ENCODE results near the gene BTBD10.
"Not testable (repeated sequence)": the region's sequence is repeated elsewhere in the genome, so short reads cannot be mapped to it uniquely, and the experiment has no call there.

Gene BTBD10

DNA sequence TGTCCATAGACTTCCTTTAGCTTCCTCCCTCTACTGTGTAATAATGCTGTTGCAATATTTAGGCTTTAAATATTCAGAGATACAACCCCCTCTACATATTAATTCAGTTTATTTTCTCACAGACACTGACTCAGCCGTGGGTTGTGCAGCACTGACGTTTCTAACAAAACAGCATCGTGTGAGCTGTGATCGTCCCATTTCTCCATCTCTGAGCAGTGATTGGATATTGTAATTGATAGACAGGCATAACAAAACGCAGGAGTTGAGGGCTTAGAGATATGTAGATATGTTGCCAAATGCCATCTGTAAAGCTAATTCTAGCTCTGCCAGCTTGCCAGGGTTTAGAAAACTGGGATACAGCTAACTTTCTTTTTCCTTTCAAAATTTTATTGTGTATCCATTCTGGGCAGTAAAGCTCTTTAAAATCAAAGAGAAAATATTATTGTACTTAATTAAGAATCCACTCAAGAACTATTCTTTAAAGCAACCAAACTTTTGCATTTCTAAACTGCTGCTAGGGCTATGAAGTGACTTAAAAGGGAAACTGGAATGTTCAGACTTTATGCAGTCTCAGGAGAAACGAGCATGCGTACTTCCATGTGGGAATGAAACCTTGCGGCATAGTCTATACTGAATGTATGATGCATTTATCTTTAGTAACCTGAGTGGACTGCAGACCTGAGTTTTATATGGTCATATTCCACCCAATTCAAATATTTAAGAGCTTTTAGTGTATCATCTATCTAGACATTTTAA lies 22.7 kb downstream of the BTBD10 start:
- DNase-seq (ENCODE audit: low read depth in 2 of 2): no peak

DNA sequence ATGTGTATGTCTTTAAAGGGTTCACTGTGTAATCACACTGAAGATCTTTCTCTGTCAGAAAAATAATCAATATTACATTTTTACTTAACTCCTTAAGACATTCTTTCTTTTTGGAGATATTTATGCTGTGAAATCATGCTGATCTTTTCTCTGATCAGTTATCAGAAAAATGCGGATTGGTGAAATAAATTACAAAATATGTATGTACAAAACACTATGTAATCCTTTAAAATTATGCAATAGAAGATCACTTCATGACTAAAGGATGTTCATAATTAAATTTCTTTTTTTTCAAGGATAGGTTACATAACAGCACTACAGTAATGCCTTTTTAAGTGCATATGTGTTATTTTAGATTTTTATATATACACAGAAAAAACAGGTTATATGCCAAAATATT lies 24.7 kb downstream of the BTBD10 start:
- no peak for DNase-seq (ENCODE audit: low read depth in 2 of 2)

DNA sequence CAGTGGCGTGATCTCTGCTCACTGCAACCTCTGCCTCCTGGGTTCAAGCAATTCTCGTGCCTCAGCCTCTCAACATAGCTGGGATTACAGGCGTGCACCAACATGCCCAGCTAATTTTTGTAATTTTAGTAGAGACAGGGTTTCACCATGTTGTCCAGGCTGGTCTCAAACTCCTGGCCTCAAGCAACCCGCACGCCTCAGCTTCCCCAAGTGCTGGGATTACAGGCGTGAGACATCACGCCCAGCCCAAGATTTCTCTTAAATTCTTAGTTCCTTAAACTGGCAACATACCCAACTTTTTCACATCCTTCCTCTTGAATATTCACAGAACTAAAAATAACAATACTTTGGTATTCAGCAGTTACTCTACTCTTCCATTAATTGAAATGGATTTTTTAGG lies 26.2 kb downstream of the BTBD10 start:
- DNase-seq (ENCODE audit: low read depth in 2 of 2): not testable (repeated sequence)

DNA sequence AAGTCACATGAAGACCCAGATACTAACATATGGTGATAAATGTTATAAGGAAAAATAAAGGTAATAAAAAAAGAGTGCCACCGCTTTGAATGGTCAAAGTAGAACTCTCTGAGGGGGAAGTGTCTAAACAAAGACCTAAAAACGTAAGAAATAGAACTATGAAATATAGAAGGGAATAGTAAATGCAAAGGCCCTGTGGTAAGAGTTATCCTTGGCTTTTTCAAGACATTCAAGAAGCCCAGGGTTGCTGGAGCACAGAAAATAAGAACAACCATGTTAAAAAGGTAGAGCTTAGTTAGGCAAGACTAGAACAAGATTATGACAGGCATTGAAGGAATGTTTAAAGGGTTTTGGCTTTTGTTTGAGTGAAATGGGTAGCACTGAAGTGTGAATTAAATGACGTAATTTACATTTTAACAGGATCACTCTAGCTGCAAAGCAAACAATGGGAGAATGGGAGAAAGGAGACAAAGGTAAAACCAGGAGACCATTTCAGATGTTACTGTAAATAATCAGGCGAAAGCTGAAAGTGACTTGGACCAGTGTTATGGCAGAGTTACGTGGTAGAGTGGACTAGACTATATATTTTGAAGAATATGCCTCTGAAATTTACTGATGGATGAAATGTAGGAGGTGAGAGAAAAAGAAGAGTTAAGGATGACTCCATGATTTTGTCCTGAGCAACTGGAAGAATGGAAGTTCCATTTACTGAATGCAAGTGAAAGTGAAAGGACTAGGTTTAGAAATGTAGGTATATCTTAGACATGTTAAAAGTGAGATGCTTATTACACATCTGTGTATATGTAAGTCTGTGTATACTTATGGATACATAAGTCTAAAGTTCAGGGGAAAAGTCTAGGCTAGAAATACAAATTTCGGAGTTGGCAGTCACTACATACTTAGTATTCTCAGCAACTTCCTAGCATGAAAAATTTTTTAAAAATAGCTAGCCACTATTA lies 28.5 kb downstream of the BTBD10 start:
- DNase-seq (ENCODE audit: low read depth in 2 of 2): no peak

DNA sequence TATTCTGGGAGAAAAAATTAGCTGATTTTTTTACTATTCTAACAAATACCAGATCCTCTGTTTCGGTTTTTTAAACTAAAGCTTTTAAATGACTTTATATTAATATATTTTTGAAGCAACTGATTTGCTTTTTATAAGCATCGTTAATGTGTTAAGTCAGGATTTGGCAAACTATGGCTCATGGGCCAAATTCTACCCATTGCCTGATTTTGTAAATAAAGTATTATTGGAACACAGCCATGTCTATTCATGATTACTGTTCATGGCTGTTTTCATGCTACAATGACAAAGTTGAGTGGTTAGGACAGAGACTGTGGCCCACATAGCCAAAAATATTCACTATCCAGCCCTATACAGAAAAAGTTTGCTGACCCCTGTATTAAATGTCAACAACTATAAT lies 29.6 kb downstream of the BTBD10 start:
- DNase-seq (ENCODE audit: low read depth in 2 of 2): no peak

DNA sequence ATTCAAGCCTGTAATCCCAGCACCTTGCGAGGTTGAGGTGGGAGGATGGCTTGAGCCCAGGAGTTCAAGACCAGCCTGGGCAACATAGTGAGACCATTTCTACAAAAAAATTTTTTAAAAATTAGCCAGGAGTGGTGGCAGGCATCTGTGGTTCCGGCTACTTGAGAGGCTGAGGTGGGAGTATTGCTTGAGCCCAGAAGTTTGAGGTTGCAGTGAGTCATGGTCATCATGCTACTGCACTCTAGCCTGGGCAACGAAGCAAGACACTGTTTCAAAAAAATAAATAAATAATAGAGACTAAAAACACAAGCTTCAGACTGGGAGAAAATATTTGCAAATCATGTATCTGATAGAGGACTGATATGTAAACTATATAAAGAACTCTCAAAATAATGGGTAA lies 33.2 kb downstream of the BTBD10 start:
- no peak for DNase-seq (ENCODE audit: low read depth in 2 of 2)

DNA sequence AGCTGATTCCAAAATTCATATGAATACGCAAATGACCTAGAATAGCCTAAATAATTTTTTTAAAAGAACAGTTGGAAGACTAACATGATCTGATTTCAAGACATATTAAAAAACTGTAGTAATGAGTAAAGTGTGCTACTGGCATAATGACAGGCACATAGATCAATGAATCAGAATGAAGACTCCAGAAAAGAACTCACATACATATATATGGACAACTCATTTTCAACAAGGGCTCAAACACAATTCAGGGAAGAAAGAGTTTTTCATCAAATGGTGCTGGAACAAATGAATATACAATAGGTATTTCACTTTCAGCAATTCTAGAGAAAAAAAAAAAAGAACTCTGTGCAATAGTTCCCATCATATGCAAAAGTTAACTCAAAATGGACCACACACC lies 33.7 kb downstream of the BTBD10 start:
- DNase-seq (ENCODE audit: low read depth in 2 of 2): no peak

DNA sequence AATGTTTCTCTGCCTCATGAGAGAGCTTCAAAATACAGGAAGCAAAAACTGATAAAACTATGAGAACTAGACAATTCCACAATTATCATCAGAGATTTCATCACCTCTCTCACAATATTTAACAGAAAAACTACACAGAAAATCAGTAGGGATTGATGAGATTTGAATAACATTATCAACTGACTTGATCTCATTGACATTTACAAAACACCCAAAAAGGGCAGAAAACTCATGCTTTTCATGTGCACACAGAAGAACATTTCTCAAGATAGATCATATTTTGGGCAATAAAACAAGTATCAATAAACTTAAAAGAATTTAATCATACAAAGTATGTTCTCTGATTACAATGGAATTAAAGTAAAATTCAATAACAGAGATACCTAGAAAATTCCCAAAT lies 35.6 kb downstream of the BTBD10 start:
- DNase-seq (ENCODE audit: low read depth in 2 of 2): no peak

DNA sequence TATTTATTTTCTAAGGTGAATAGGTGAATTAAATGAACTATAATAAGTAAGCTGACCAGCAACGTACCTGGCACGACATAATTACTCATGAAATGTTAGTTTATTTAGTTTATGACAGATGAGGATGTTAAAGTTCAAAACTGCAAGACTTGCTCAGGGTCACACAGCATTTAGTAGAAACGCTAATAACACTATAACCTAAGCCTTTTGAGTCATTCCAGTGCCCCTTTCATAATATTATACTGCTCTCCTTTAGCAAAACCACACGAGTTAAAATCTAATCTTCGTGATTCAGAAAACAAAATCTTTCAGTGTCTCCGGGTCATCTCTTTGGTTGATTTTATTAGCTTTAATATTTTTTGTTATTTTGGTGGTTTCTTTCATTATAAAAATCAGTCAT lies 39.6 kb downstream of the BTBD10 start:
- DNase-seq (ENCODE audit: low read depth in 2 of 2): no peak

DNA sequence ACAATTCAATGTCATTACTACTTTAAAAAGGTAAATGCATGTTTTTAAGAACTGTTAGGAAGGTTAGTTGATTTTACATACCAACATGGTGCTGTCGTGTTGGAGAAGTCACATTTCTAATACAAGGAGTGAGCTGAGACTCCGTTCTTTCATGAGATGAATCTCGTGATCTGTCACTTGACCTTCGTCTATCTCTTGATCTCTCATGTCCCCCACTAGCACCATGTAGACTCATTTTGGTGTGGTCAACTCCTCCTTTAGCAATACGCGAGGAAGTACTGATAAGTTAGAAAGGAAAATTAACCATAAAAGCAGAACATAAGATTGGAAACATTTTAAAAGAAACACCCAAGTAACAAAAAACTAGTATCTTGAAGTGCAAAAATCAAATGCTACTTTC lies 41.5 kb downstream of the BTBD10 start:
- DNase-seq (ENCODE audit: low read depth in 2 of 2): no peak

DNA sequence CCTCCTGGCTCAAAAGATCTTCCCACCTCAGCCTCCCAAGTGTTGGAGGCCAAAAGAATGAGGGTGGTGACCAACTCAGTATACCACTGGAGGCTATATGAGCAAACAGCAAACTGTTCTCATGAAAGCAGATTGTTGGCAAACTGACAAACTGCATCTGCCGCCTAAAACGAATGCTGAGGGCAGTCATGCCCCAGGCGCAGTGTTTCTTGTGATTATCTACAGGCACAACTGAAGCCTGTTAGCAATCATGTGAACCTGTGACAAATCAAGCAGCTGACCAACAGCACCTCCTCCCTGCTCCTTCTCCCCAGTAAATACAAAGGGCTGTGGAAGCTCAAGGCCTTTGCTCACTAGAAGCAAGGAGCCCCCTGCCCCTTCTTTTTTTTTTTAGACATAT lies 47.8 kb downstream of the BTBD10 start:
- DNase-seq (ENCODE audit: low read depth in 2 of 2): no peak

DNA sequence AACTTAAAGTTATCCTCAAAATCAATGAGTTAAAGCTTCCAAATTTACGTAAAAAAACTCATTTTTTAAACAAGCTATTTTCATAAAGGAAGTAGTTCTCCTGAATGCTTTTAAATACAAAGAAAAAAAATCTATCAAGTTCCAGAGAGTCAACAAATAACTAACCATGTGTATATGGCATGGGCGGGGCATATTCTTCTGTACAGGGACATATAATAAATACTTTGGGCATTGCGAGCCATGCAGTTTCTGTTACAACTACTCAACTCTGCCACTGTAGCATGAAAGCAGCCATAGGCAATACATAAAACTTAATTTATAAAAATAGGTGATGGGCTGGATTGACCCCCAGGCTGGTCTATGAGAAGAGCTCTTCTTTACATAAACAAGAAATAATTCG lies 57.8 kb downstream of the BTBD10 start:
- no peak for DNase-seq (ENCODE audit: low read depth in 2 of 2)

DNA sequence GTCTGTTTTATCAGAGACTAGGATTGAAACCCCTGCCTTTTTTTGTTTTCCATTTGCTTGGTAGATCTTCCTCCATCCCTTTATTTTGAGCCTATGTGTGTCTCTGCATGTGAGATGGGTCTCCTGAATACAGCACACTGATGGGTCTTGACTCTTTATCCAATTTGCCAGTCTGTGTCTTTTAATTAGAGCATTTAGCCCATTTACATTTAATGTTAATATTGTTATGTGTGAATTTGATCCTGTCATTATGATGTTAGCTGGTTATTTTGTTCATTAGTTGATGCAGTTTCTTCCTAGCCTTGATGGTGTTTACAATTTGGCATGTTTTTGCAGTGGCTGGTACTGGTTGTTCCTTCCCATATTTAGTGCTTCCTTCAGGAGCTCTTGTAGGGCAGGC lies 64.7 kb downstream of the BTBD10 start:
- not testable (repeated sequence) for DNase-seq (ENCODE audit: low read depth in 2 of 2)

DNA sequence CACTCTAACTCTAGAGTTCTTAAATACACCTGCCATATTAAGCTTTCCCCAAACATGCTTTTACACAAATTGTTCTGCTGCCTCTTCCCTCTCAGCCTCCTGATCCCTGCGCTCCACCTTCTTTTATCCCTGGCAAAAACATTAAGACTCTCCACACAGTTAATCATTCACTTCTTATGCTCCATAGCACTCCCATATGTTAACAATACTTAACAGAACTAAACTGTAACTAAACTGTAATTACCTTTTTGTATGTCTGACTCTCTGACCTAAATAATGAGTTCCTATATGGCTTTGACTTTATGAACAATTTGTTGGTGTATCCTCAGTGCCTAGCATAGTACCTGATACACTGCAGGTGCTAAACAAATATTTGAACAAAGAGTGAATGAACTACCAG lies 71.8 kb downstream of the BTBD10 start:
- DNase-seq (ENCODE audit: low read depth in 2 of 2): no peak

DNA sequence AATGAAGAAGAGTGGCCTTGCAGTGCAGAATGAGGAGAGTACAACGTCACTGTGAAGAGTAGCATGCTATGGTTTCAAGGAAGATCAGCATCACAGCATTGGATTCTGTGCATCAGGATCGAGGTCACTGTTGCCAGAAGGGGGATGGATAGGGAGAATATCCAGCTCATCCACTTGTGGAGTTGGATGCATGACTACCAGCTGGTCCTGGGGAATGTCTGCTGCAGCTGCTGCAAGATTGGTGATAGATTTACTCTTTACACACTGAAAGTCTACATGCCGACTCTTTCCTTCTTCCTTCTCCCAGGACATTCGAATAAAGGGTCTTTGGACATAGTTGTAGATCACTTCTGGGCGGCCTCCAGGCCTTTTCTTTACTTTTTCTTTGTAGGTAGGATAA lies 74.3 kb downstream of the BTBD10 start:
- no peak for DNase-seq (ENCODE audit: low read depth in 2 of 2)

DNA sequence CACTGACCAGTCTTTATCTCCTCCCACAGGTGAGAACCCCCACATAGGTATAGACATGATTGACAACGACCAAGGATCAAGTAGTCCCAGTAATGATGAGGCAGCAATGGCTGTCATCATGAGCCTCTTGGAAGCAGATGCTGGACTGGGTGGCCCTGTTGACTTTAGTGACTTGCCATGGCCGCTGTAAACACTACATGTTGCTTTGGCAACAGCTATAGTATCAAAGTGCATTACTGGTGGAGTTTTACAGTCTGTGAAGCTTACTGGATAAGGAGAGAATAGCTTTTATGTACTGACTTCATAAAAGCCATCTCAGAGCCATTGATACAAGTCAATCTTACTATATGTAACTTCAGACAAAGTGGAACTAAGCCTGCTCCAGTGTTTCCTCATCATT lies 76.5 kb downstream of the BTBD10 start:
- no peak for DNase-seq (ENCODE audit: low read depth in 2 of 2)

DNA sequence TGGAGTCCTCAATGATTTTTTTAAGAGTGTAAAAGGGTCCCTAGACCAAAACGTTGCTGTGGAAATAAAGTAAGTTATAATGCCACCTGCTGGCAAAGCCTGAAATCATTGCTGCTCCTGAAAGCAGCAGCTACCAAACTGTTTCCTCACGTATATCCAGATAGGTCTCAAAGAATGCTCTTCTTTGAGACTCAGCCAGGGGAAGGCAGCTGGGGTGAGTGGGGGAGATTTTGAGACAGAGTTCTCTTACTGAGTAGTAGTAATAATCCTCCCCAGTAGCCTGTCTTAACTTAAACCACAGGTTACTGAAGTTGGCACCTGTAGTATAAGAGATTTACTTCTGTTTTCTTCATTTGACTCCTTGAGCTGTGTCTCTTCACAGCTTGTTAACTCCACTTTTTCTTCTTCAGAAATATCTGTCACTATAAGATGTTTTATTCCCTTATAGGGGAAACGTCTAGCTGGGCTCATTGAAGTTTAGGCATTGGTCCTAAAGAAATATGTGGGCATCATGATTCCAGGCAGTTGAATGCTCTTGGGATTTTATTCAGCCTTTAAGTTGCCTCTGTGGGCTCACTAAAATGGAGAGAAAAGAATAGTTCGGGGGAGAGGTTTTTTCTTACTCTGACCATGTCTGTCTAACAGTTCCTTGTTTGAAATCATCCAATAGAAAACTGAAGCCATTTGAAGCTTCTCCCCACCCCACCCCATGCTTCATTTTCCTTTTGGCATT lies 77.9 kb downstream of the BTBD10 start:
- DNase-seq (ENCODE audit: low read depth in 2 of 2): no peak

DNA sequence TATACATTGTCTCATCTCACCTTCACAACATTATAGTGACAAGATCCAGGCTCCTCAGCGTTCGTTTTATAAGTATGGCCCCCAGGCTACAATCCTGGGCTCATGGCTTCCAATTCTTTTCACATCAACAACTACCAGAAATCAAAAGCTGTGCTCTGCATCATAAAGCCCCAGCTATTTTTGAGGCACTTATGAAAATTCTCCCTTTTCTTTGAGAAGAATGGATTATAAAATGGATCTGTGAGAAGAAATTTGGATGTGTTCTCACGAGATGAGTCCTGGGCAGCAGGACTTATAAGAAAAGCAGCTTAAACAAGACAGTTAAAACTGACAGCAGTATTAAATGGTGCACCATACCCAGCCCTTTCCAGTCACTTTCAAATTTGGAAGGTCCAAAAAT lies 80.3 kb downstream of the BTBD10 start:
- no peak for DNase-seq (ENCODE audit: low read depth in 2 of 2)

DNA sequence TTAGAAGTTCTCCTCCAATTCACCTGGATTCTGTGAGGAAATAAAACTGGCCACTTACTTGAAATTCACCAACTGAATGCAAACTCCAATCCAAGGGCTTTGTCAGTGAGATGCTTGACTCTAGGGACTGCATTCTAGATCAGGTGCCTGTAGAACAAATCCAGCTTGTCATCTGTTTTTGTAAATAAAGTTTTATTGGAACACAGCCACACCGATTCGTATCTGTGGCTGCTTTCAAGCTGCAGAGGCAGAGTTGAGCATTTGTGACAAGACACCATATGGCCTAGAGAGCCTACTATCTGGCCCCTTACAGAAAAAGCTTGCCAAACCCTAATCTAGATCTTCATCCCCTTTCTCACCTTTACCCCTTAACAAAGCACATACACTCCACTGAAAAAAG lies 82.3 kb downstream of the BTBD10 start:
- no peak for DNase-seq (ENCODE audit: low read depth in 2 of 2)

DNA sequence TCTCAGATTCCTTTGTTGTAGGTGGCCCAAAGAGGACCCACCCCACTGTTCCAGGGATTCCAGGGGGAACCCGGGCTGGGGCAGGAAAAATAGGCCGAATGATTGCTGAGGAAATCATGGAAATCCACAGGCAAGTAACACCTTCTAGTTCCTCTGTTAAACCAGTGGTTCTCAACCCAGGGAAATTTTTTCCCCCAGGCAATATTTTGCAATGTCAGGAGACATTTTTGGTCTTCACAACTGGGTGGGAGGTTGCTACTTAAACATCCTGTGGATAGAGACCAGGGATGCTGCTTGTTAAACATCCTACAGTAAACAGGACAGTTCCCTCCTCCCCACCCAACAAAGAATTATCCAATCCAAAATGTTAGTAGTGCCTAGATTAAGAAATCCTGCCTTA lies 84.7 kb downstream of the BTBD10 start:
- no peak for DNase-seq (ENCODE audit: low read depth in 2 of 2)

DNA sequence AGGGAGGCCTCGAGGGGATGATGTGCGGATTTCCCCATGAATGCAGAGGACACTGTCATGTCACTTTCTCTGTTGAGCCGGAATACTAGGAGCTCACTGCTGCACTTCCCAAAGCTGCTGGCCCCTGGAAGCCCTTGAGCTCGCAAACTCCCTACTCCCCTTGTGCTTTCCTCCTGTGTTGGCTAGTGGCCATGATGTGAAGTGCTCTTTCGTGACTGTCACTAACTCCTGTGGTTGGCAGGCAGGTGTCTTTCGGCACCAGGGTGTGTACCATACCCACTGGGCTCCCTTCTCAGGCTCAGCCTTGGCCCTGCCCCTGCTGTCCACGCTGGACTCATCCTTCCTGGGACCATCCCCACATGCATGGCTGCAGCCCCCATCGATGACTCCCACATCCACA lies 86.2 kb downstream of the BTBD10 start:
- DNase-seq (ENCODE audit: low read depth in 2 of 2): no peak

DNA sequence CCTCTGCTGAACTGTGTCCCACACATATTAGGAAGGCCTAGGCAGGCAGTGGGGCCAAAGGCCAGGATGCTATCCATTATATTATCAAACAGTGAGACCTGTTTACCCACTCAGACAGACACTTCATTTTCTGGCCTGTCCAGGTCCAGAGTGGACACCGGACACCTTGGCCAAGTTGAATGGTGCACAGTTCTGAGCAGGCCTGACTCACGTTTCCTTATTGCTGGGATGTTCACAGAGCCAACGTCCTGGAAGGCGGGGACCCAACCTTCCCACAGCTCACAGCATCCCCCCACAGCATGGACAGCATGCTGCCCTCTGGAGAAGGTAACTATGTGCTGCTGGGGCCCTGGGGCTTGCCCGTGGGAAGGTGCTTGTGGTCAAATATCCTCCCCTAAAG lies 86.6 kb downstream of the BTBD10 start:
- DNase-seq (ENCODE audit: low read depth in 2 of 2): no peak

DNA sequence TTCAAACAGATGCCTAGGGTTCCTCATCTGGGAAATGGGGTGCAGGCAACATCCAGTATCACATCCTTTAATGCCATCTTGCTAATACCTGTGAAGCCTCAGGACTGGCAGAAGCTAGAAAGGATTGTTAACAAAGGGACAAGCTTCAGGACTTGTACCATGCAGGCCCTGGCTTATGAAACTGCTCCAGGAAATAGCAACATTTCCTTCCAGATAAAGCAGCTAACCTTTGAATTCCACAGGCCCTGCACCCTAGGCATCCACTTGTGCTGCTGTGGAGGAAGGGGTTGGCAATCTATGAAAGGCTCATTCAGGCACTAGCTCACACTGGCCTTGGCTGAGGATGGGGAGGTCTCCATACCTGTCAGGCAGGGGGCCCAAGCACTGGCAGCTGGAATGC lies 87.2 kb downstream of the BTBD10 start:
- DNase-seq (ENCODE audit: low read depth in 2 of 2): no peak
